Activated CD8-positive, alpha-beta T cell treated with anti-CD3 and anti-CD28 coated beads, Interleukin-2, amount 10 ng/mL, durations not matched to agents 7 days and 5 days (primary cell): ENCODE measurements around the gene HSF2. TPM values are rescaled to one million over a fixed set of nuclear protein-coding genes. Genes with fewer than 3 reads are reported as not detected.

Source experiments
- ATAC-seq: fragments of 150-1000 bp; cut with Tn5 transposase; one replicate; pipeline ENCODE4 v1.10.0; 2021; ENCODE audit warnings: moderate library complexity
- CTCF ChIA-PET: fragments of 350-600 bp; sonication (Branson Sonifier 250); formaldehyde crosslinking; loops from one replicate; lab custom pipeline; 2021; ENCODE audit warnings: antibody characterized with exemption; lab: Charles Lee
- POLR2A ChIA-PET: fragments of 350-600 bp; sonication (Branson Sonifier 250); formaldehyde crosslinking; loops from one replicate; lab custom pipeline; 2021; ENCODE audit warnings: antibody characterized with exemption; lab: Charles Lee
- DNase-seq: peaks from one replicate; pipeline ENCODE4 v3.0.0-alpha.2; 2020
- H3K27ac Mint-ChIP-seq: one replicate; pipeline ENCODE4 v1.8.0; 2021; ENCODE audit warnings: mild to moderate bottlenecking, mixed read lengths
- H3K27me3 Mint-ChIP-seq: one replicate; pipeline ENCODE4 v1.8.0; 2021; ENCODE audit warnings: low read depth, mixed read lengths
- H3K36me3 Mint-ChIP-seq: one replicate; pipeline ENCODE4 v1.8.0; 2021; ENCODE audit warnings: low read depth, mixed read lengths
- H3K4me1 Mint-ChIP-seq: one replicate; pipeline ENCODE4 v1.8.0; 2021; ENCODE audit warnings: low read depth, mixed read lengths
- H3K4me3 Mint-ChIP-seq: one replicate; pipeline ENCODE4 v1.8.0; 2021; ENCODE audit warnings: mild to moderate bottlenecking, mixed read lengths
- H3K9me3 Mint-ChIP-seq: one replicate; pipeline ENCODE4 v1.8.0; 2022; ENCODE audit warnings: mixed read lengths; ENCODE audit not compliant: insufficient read depth
- total RNA-seq, 2 experiments: library from RNA; stranded (reverse); gene quantifications; one replicate each; pipeline ENCODE4 v1.2.3, GENCODE V29; 2021

HSF2 gene
- total RNA-seq, 2 experiments from 2014 or later: 14.6 to 17.6 TPM

DNA sequence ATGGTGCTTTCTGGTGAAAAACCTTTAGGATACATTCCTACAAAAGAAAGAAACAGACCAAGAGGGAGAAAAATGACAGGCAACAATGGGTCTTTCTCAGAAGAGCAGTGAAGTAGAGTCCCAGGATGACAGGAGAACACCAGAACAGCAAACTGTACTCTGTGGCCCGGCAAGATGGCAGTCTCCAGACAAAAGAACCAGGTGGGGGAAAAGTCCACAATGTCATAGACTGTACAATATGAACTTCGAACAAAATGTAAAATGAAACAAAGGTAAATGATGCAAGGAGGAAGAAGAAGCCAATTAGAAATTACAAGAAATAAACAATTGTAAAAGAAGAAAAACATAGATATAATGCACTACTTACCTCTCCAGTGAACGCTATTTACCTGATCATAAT, 23.2 kb upstream of the HSF2 start:
- DNase-seq (no peak), ATAC-seq (no peak)
- Mint-ChIP-seq H3K27ac (no peak overlapping the region), H3K4me3 (no peak overlapping the region), H3K36me3 (no peaks in the 10 kb centered on the region), H3K27me3 (peaks cover 20% of the 10 kb centered on the region), H3K4me1 (no peaks in the 10 kb centered on the region), H3K9me3 (no peaks in the 10 kb centered on the region)
- POLR2A ChIA-PET: no interaction called here
- CTCF ChIA-PET: interaction anchor here (1.0 kb wide), 1 partner anchor 154 kb away, joined by 3 read pairs; no protein-coding TSS in a partner anchor

DNA sequence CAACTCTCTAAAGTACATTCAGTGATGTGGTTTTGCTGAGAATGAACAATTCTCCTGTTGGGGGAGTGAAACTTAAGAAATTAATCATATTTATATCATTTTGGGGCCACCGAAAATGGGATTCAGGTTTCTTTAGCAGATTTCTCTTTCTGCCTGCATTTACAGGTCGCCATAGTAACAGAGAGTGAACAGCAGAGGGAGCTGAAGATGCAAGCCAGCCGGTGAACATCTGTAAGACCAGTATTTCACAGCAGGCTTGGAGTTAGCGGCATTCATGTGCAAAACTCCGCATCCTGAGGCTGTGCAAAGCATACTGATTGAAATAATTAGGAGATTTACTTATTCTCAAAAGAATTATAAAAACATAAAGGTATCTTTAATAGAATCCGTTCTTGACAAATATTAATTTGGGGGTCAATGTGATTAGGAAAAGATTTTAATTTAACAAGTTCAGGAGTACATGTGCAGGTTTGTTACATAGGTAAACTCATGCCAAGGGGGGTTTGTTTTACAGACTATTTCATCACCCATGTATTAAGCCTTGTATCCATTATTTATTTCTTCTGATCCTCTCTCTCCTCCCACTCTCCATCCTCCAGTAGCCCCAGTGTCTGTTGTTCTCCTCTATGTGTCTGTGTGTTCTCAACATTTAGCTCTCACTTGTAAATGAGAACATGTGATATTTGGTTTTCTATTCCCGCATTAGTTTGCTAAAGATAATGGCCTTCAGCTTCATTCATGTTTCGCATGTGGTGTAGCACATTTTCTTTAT, 17.8 kb upstream of the HSF2 start:
- ChIA-PET CTCF (interaction anchor here (1.0 to 7.9 kb wide), 17 partner anchors 9 to 152 kb away, joined by 3 to 83 read pairs (median 5); partner anchors contain the start of genes HSF2 and SERINC1), POLR2A (no interaction called here)
- H3K27me3 Mint-ChIP-seq: peaks cover 8% of the 10 kb centered on the region
- H3K4me3 Mint-ChIP-seq: no peak overlapping the region
- H3K36me3 Mint-ChIP-seq: no peaks in the 10 kb centered on the region
- no peaks in the 10 kb centered on the region for H3K9me3 Mint-ChIP-seq
- H3K27ac Mint-ChIP-seq: no peak overlapping the region
- DNase-seq: peak; percentile 71
- H3K4me1 Mint-ChIP-seq: no peaks in the 10 kb centered on the region
- ATAC-seq: peak; percentile 91

DNA sequence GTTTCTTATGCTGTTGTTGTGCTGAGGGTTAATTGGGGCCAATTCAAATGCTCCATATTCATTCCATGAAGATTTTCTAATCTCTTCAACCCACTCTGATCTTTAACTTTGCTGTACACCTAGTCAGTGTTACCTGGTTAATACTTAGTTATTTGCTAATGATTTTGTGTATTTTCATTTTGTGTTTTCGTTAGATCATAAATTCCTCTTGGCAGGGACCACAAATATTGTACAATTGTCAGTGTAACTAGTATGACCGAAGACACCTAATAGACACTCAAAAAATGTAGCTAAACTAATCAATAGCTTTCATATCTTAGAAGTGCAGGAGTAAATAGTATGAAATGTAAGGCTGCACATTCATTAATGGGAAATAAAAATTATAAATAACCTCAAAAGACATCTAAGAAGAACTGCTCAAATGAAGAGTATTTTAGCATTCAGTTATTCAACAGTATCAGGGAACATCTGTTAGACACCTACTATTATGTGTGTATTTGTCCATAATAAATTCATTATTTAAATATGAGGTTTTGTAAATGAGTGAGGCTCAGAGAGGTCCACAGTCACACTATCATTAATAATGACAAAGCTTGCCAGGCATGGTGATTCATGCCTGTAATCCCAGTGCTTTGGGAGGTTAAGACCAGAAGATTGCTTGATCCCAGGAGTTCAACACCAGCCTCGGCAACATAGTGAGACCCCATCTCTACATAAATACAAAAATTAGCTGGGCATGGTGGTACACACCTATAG, 13.4 kb upstream of the HSF2 start:
- no peaks in the 10 kb centered on the region for H3K9me3 Mint-ChIP-seq
- H3K4me1 Mint-ChIP-seq: no peaks in the 10 kb centered on the region
- DNase-seq: no peak
- CTCF ChIA-PET: interaction anchor here (7.9 kb wide), 1 partner anchor 144 kb away, joined by 83 read pairs; no protein-coding TSS in a partner anchor
- POLR2A ChIA-PET: no interaction called here
- H3K4me3 Mint-ChIP-seq: no peak overlapping the region
- ATAC-seq: no peak
- H3K27ac Mint-ChIP-seq: no peak overlapping the region
- H3K27me3 Mint-ChIP-seq: peaks cover 13% of the 10 kb centered on the region
- no peaks in the 10 kb centered on the region for H3K36me3 Mint-ChIP-seq

DNA sequence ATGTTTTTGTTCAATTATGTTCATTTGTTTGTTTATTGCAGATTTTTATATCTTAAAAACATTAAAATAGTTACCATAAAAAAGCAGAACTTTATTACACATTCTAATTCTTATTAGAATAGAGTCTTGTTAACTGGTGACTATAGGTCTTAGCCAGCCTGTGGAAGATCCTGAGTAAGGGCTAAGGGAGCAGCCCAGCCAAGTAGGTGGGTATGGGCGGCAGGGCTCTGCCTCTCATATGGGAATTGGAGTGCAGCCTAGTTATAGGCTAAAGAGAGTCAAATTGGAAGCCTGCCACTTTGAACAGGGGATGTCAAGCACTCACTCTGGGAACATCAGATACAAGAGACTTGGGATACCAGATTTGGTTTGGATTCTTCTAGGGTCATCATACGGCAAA, 10.5 kb upstream of the HSF2 start:
- no peak for ATAC-seq
- POLR2A ChIA-PET: no interaction called here
- CTCF ChIA-PET: no interaction called here

DNA sequence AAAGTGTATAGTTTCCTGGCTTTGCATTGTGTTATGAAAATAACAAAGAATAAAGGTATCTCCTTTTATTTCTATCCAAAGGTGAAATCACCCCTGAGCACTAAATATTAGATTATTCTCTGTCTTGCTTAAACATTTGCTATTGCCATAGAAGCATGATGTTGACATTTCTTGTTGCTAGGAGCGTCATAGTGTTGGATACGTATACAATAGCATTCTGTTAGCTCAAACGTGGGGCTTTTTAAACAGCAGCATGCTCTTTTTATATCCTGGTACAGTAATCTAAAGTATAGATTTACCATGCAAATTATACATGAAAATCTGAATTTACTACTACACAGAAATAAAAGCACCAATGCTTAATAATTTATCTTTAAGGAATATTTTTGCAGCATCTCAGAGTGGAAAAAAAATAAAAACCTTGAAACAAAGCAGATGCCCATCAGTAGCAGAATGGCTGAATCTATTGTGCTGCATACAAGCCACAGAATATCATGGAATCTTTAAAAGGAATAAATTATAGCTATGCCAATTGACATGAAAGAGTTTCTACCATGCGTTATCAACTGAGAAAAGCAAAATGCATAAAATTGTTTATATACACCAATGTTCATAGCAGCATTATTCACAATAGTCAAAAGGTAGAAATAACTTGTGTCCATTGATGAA, 9.6 kb upstream of the HSF2 start:
- POLR2A ChIA-PET: no interaction called here
- H3K27me3 Mint-ChIP-seq: peaks cover 8% of the 10 kb centered on the region
- no peak for DNase-seq
- ATAC-seq: no peak
- H3K4me3 Mint-ChIP-seq: no peak overlapping the region
- H3K4me1 Mint-ChIP-seq: no peaks in the 10 kb centered on the region
- H3K27ac Mint-ChIP-seq: no peak overlapping the region
- no peaks in the 10 kb centered on the region for H3K36me3 Mint-ChIP-seq
- CTCF ChIA-PET: interaction anchor here (2.5 kb wide), 1 partner anchor 8 kb away, joined by 9 read pairs; no protein-coding TSS in a partner anchor
- H3K9me3 Mint-ChIP-seq: no peaks in the 10 kb centered on the region

More for the DNA sequence above, 10.5 kb upstream of the HSF2 start:
- Mint-ChIP-seq H3K9me3 (no peaks in the 10 kb centered on the region), H3K4me1 (no peaks in the 10 kb centered on the region), H3K36me3 (no peaks in the 10 kb centered on the region), H3K27ac (no peak overlapping the region), H3K27me3 (peaks cover 8% of the 10 kb centered on the region), H3K4me3 (no peak overlapping the region)
- no peak for DNase-seq

DNA sequence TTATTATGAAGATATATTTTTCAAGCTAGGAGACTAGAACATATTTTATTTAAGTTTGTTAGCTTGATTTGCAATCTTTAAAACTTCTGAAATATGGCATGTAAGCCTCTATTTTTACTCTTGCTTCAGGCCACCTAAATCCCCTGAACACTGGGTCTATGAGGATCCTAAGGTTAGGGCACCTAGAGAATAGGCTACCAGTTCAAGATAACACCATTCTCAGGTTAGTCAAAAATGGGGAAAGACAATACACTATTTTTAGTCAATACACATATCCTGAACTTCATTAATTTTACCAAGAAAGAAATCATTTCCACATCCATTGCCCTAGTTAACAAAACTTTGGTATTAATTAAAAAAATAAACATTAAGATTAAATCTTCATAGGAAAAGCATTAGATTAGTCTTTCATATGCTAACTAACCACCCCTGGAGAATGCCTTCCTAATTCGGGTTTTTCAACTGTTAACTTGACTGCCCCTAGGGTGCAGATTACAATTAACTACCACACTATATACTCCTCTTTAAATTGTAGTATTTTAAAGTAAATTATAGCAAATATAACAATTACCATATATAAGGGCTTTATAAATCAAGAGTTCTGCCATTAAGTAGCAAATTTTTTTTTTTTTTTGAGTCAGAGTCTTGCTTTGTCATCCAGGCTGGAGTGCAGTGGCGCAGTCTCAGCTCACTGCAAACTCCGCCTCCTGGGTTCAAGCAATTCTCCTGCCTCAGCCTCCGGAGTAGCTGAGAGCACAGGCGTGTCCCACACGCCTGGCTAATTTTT, 6.7 kb upstream of the HSF2 start:
- Mint-ChIP-seq H3K36me3 (no peaks in the 10 kb centered on the region), H3K4me3 (no peak overlapping the region), H3K27me3 (peaks cover 4% of the 10 kb centered on the region), H3K9me3 (no peaks in the 10 kb centered on the region), H3K4me1 (no peaks in the 10 kb centered on the region), H3K27ac (no peak overlapping the region)
- DNase-seq: no peak
- ATAC-seq: no peak
- ChIA-PET CTCF (interaction anchor here (0.9 to 1.0 kb wide), 2 partner anchors 137 to 138 kb away, joined by 4 read pairs; no protein-coding TSS in a partner anchor), POLR2A (interaction anchor here (2.3 kb wide), 1 partner anchor 79 kb away, joined by 9 read pairs; the partner anchor contains the start of gene SERINC1)

DNA sequence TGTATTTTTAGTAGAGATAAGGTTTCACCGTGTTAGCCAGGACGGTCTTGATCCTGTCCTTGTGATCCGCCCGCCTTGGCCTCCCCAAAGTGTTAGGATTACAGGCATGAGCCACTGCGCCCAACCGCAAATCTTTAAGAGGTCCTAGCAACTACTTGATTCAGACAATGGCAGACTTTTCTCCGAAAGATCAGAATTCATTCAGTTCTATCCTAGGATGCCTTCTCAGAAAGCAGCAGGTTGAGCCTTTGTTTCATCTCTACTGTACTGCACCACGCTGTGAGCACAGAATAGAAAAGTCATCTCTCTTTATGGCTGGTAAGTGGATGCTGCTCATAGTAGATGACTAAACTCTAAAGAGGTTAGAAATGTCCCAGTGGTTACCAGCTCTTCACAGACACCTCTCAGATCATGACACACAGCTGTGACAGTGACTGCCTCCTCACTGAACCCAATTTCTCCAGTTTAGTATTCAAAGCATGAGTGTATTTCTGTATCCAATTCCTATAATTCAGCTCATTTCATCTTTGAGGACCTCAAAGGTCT, 6.0 kb upstream of the HSF2 start:
- DNase-seq: no peak
- ATAC-seq: peak; percentile 44
- ChIA-PET POLR2A (interaction anchor here (2.3 kb wide), 1 partner anchor 78 kb away, joined by 9 read pairs; the partner anchor contains the start of gene SERINC1), CTCF (interaction anchor here (0.9 to 1.4 kb wide), 2 partner anchors 19 to 137 kb away, joined by 4 read pairs; no protein-coding TSS in a partner anchor)
- Mint-ChIP-seq H3K4me1 (no peaks in the 10 kb centered on the region), H3K27me3 (peaks cover 4% of the 10 kb centered on the region), H3K9me3 (no peaks in the 10 kb centered on the region), H3K4me3 (no peak overlapping the region), H3K27ac (no peak overlapping the region), H3K36me3 (no peaks in the 10 kb centered on the region)

DNA sequence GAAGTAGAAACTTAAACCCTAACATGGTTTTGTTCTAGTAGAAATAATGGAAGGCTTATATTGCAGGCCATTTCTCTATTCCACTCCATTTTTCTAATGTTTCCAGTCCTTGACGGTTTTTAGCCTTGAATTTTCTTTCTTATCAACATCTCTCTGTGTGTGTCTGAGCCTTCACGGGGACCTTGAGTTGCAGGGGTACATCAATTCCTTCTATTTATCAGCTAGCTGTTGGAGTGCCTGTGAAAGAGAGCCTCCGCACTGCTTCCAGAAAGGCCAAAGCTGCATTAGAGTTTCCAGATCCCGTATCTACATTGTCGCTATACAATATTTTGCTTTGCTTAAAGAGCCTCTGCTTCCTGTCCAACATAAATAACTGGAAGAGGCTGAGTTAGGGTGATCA, 5.4 kb upstream of the HSF2 start:
- Mint-ChIP-seq H3K4me3 (no peak overlapping the region), H3K27ac (no peak overlapping the region), H3K36me3 (no peaks in the 10 kb centered on the region), H3K9me3 (no peaks in the 10 kb centered on the region), H3K4me1 (peaks cover 4% of the 10 kb centered on the region), H3K27me3 (peaks cover 4% of the 10 kb centered on the region)
- ATAC-seq (no peak), DNase-seq (no peak)
- ChIA-PET POLR2A (interaction anchor here (2.3 kb wide), 1 partner anchor 77 kb away, joined by 9 read pairs; the partner anchor contains the start of gene SERINC1), CTCF (interaction anchor here (0.9 to 1.4 kb wide), 2 partner anchors 19 to 136 kb away, joined by 4 read pairs; no protein-coding TSS in a partner anchor)

DNA sequence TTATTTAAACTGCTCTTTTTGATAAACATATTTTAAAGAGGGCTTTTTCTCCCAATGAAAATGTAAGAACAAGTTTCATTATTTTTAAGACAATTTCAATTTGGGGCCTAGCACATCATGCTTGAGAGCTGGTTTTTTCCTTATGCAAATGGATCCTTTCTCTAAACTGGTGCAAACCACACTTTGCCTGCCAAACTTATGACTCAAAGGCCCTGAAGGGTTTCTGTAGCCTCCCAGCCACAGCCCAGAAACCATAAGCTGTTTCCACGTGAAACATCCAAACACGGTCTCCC, 451 bp upstream of the HSF2 start:
- Mint-ChIP-seq H3K4me3 (peak overlapping the region; percentile 98), H3K27ac (peak overlapping the region; percentile 75), H3K4me1 (peaks cover 33% of the 10 kb centered on the region), H3K27me3 (no peaks in the 10 kb centered on the region), H3K9me3 (no peaks in the 10 kb centered on the region), H3K36me3 (peaks cover 7% of the 10 kb centered on the region)
- ChIA-PET POLR2A (interaction anchor here (0.6 to 1.6 kb wide), 4 partner anchors 9 to 75 kb away, joined by 3 to 9 read pairs (median 4); partner anchors contain the start of gene SERINC1), CTCF (interaction anchor here (0.7 to 1.6 kb wide), 7 partner anchors 9 to 132 kb away, joined by 3 to 10 read pairs (median 4); partner anchors contain the start of gene SERINC1)
- ATAC-seq (no peak), DNase-seq (no peak)

DNA sequence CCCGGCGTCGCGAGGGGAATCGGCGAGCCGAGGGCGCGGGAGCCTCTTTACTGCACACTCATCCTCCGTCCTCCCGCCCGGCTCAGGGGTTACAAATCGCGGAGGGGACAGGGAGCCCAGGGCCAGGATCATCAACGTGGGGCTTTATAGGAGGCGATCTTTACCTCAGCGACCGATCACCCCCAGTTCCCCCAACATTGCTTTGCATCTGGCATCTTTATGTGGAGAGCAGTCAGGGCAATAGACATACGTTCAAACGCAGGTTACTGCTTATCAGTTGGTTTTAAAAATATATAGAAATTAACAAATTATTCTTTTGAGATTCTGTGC, 634 bp downstream of the HSF2 start:
- Mint-ChIP-seq H3K4me3 (peak overlapping the region; percentile 98), H3K27ac (peak overlapping the region; percentile 96), H3K36me3 (peaks cover 11% of the 10 kb centered on the region), H3K4me1 (peaks cover 36% of the 10 kb centered on the region), H3K27me3 (no peaks in the 10 kb centered on the region), H3K9me3 (no peaks in the 10 kb centered on the region)
- CTCF ChIA-PET: interaction anchor here (1.4 to 1.6 kb wide), 4 partner anchors 8 to 131 kb away, joined by 3 to 10 read pairs (median 6); no protein-coding TSS in a partner anchor
- DNase-seq (no peak), ATAC-seq (no peak)
- POLR2A ChIA-PET: interaction anchor here (1.5 to 1.6 kb wide), 2 partner anchors 8 to 71 kb away, joined by 5 to 9 read pairs; partner anchors contain the start of gene SERINC1
